Glutamatergic neuron (in vitro differentiated cells): ENCODE data around the gene BMF. TPM values are rescaled to one million over a fixed set of nuclear protein-coding genes. Genes with fewer than 3 reads are reported as not detected.

Source experiments
- DNase-seq: peaks from one replicate; pipeline ENCODE4 v3.0.0; 2022
- H3K27ac Mint-ChIP-seq: one replicate; pipeline ENCODE4 v1.8.0; 2020; ENCODE audit warnings: mild to moderate bottlenecking, mixed read lengths, inconsistent platforms; ENCODE audit not compliant: unreplicated experiment
- H3K27me3 Mint-ChIP-seq: one replicate; pipeline ENCODE4 v1.8.0; 2020; ENCODE audit warnings: mild to moderate bottlenecking, moderate library complexity, mixed read lengths, inconsistent platforms; ENCODE audit not compliant: unreplicated experiment
- H3K36me3 Mint-ChIP-seq: one replicate; pipeline ENCODE4 v1.8.0; 2020; ENCODE audit warnings: mild to moderate bottlenecking, mixed read lengths, inconsistent platforms; ENCODE audit not compliant: unreplicated experiment
- H3K4me1 Mint-ChIP-seq: one replicate; pipeline ENCODE4 v1.8.0; 2020; ENCODE audit warnings: mild to moderate bottlenecking, low read depth, mixed read lengths, inconsistent platforms; ENCODE audit not compliant: unreplicated experiment
- H3K4me3 Mint-ChIP-seq: one replicate; pipeline ENCODE4 v1.8.0; 2020; ENCODE audit warnings: mild to moderate bottlenecking, mixed read lengths, inconsistent platforms; ENCODE audit not compliant: unreplicated experiment
- H3K9me3 Mint-ChIP-seq: one replicate; pipeline ENCODE4 v1.8.0; 2020; ENCODE audit warnings: mild to moderate bottlenecking, moderate library complexity, mixed read lengths, inconsistent platforms; ENCODE audit not compliant: unreplicated experiment
- total RNA-seq: library from RNA; stranded (reverse); fragmentation: NEBNext Ultra II Directional; extraction: Animal tissue kit (Norgen Biotek cat#: 25700); gene quantifications from one replicate; pipeline ENCODE4 v1.2.1, GENCODE V29; 2021; ENCODE audit not compliant: unreplicated experiment
- TF ChIP-seq, protein P1 (sequence below): fragments of 200-600 bp; sonication (generic); IDR thresholded peaks from one replicate; pipeline ENCODE4 v1.5.0; 2021; ENCODE audit not compliant: partially characterized antibody, unreplicated experiment

Gene BMF
- total RNA-seq, 1 donor from 2014 or later: 11.3 TPM

- no peak overlapping the region for H3K4me3 Mint-ChIP-seq
- H3K36me3 Mint-ChIP-seq: no peaks in the 10 kb centered on the region
- no peak overlapping the region for H3K27ac Mint-ChIP-seq
- no peaks in the 10 kb centered on the region for H3K9me3 Mint-ChIP-seq
- TF ChIP-seq, protein P1, sequence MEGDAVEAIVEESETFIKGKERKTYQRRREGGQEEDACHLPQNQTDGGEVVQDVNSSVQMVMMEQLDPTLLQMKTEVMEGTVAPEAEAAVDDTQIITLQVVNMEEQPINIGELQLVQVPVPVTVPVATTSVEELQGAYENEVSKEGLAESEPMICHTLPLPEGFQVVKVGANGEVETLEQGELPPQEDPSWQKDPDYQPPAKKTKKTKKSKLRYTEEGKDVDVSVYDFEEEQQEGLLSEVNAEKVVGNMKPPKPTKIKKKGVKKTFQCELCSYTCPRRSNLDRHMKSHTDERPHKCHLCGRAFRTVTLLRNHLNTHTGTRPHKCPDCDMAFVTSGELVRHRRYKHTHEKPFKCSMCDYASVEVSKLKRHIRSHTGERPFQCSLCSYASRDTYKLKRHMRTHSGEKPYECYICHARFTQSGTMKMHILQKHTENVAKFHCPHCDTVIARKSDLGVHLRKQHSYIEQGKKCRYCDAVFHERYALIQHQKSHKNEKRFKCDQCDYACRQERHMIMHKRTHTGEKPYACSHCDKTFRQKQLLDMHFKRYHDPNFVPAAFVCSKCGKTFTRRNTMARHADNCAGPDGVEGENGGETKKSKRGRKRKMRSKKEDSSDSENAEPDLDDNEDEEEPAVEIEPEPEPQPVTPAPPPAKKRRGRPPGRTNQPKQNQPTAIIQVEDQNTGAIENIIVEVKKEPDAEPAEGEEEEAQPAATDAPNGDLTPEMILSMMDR: no peak
- peaks cover 2% of the 10 kb centered on the region for H3K27me3 Mint-ChIP-seq
- H3K4me1 Mint-ChIP-seq: peaks cover 5% of the 10 kb centered on the region
- no peak for DNase-seq
Observed at GRCh38 chr15:40046721-40047414, 61.8 kb downstream of the BMF start.

- no peak for DNase-seq
- Mint-ChIP-seq H3K27ac (no peak overlapping the region), H3K4me3 (peak overlapping the region; percentile 70), H3K27me3 (peaks cover 2% of the 10 kb centered on the region), H3K36me3 (no peaks in the 10 kb centered on the region), H3K9me3 (no peaks in the 10 kb centered on the region), H3K4me1 (peaks cover 5% of the 10 kb centered on the region)
- TF ChIP-seq, protein P1: no peak
Observed at GRCh38 chr15:40045572-40046217, 63.0 kb downstream of the BMF start.

DNA sequence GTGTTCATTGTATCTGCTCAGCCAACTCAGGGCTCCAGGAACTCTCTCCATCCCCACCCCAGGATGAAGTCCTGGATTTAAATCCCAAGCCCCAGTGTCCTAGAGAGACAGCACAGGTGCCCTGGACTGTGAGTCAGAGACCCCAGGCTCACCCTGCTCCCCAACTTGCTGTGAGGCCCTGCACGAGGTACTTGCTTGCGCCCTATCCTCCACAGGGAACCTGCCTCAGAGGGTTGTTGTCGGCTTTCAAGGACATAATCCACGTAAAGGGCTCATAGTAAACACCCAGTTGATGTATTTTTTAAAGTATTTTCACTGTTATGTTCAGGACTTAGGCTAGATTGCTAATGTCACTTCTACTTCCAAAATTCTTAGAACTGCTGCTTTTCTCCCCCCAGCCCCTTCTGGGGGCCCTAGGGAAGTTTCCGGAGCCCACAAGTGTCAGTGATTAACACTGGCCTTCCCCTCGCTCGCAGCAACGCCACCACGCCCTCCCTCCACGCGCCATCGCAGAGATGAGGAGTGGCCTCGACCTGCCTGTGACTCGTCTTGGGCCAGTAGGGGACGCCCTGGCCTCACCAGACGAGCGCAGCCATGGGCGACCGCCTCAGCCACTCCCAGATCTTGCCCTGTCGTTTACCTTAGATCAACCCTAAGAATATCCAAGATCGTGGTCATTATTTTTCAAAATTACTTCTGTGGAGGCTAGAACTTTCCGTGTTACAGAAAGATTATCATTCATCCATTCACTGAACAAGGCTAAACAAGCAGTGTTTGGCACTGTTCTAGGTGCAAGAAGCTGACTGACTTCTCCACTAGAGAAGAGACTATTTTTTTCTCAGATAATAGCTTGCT, 63.7 kb downstream of the BMF start:
- no peak overlapping the region for H3K27ac Mint-ChIP-seq
- H3K27me3 Mint-ChIP-seq: peaks cover 2% of the 10 kb centered on the region
- no peaks in the 10 kb centered on the region for H3K9me3 Mint-ChIP-seq
- TF ChIP-seq, protein P1: peak; percentile 60
- H3K4me3 Mint-ChIP-seq: peak overlapping the region; percentile 70
- H3K36me3 Mint-ChIP-seq: no peaks in the 10 kb centered on the region
- DNase-seq: peak; percentile 88
- H3K4me1 Mint-ChIP-seq: peaks cover 5% of the 10 kb centered on the region

- no peak for DNase-seq
- Mint-ChIP-seq H3K27ac (no peak overlapping the region), H3K9me3 (peaks cover 3% of the 10 kb centered on the region), H3K36me3 (no peaks in the 10 kb centered on the region), H3K4me3 (no peak overlapping the region), H3K27me3 (peaks cover 6% of the 10 kb centered on the region), H3K4me1 (peaks cover 7% of the 10 kb centered on the region)
- TF ChIP-seq, protein P1: no peak
Observed at GRCh38 chr15:40043927-40044716, 64.6 kb downstream of the BMF start.
